ENCODE data around the gene CIB4. TPM values are rescaled to one million over a fixed set of nuclear protein-coding genes. Genes with fewer than 3 reads are reported as not detected.

Gene CIB4
- total and polyA plus RNA-seq, 2 of the 13 experiments (the other 11 are each of a cell fraction or from before 2014, with no cell fraction given) = not detected

DNA sequence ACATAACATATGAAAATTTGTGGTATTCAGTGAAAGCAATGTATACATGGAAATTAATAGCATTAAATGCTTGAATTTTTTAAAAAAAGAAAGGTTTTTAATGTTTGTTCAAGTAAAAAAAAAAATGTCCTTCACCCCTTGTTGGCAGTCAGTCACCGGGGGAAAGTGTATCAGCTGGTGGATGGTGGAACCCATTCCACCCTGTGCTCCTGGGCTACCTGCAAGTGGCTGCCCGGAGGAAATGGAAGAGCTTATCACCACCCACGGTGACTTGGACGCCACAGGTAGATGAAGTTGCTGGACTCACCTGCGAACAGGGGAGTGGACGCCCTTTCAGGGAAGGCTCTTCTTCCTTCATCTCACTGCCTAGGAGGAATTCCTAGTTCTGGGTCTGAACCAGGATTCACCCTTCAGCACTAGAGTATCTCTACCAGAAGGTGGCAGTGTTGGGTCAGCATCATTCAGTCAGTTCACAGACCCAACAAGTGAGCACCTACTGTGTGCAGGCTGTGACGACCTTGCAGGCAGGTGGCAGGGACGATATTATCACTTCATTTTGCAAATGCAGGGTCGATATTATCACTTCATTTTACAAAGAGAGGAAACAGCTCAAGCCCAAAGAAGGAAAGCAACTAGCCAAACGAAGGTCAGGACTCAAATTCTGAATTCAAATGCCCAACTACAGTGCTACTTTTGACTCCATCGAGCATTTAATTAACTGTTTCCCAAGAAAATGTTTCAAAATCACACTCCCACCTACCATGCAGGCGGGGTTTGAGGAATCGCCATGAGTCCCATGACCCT is 35.8 kb downstream of the CIB4 start:
- H3K4me2 ChIP-seq (ENCODE audit: low read depth, low read length) = no peak overlapping the region
- ChIA-PET CTCF (ENCODE audit: low intra/inter-chr PET ratio, low total read pairs) (interaction anchor here (7.6 kb wide), 1 partner anchor 140 kb away, joined by 118 read pairs; no protein-coding TSS in a partner anchor), POLR2A (no interaction called here)
- no peak overlapping the region for H3K27ac ChIP-seq (ENCODE audit: extremely low read length, insufficient read depth, low read length)
- WGBS (ENCODE audit: low lambda C conversion rate) = 18% methylated on average over 13 of the region's 13 CpGs
- H3K36me3 ChIP-seq (replicated peaks in 1 of 2; ENCODE audit: control insufficient read depth in 1 of 2, insufficient read depth in 2 of 2, low read length in 2 of 2) = no peaks in the 10 kb centered on the region
- ATAC-seq = peak; percentile 72
- H3K4me3 ChIP-seq (replicated peaks in 1 of 3; ENCODE audit: insufficient read depth in 1 of 3, low read depth in 2 of 3, low read length in 3 of 3) = no peak overlapping the region
- H3K4me1 ChIP-seq (ENCODE audit: insufficient read depth, low read length) = peaks cover 13% of the 10 kb centered on the region
- H3K9ac ChIP-seq (ENCODE audit: insufficient read depth, low read depth, low read length) = no peak overlapping the region
- no peak overlapping the region for H2AFZ ChIP-seq (ENCODE audit: low read length)
- no TSS peak for BruUV-seq (replicated peaks)
- DNase-seq (ENCODE audit: low spot score) = peak; percentile 60
- no peaks in the 10 kb centered on the region for H4K20me1 ChIP-seq (ENCODE audit: insufficient read depth, low read length)
- H3K79me2 ChIP-seq (ENCODE audit: insufficient read depth, low read length) = no peaks in the 10 kb centered on the region
- peak; percentile 82 for FAIRE-seq
- intact Hi-C loops (cut with micrococcal nuclease; ENCODE audit: unreplicated experiment) = loop anchor here (1.0 kb wide), 1 partner anchor 140 kb away; no protein-coding TSS in a partner anchor
- H3K9me3 ChIP-seq (ENCODE audit: low read length) = peaks cover 4% of the 10 kb centered on the region; the same call in 1 of the 2 replicates
- in situ Hi-C loops (cut with HindIII; ENCODE audit: extremely low pct_ligation_motif_present, low pct_unique_long_range_greater_than_20kb) = no loop called here
- H3K27me3 ChIP-seq (ENCODE audit: control insufficient read depth in 1 of 2, insufficient read depth in 2 of 2, low read length in 2 of 2) = peaks cover 0 to 21% of the 10 kb centered on the region in 2 experiments; a peak in 3 of 5 replicates
- TF ChIP-seq, protein P1, sequence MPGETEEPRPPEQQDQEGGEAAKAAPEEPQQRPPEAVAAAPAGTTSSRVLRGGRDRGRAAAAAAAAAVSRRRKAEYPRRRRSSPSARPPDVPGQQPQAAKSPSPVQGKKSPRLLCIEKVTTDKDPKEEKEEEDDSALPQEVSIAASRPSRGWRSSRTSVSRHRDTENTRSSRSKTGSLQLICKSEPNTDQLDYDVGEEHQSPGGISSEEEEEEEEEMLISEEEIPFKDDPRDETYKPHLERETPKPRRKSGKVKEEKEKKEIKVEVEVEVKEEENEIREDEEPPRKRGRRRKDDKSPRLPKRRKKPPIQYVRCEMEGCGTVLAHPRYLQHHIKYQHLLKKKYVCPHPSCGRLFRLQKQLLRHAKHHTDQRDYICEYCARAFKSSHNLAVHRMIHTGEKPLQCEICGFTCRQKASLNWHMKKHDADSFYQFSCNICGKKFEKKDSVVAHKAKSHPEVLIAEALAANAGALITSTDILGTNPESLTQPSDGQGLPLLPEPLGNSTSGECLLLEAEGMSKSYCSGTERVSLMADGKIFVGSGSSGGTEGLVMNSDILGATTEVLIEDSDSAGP (CRISPR knock-in tag; IDR thresholded peaks at IDR 0.05; ENCODE audit: borderline replicate concordance) = no peak; the same call in 1 of the 2 replicates
- TF ChIP-seq NFATC3 (CRISPR knock-in tag; IDR thresholded peaks at IDR 0.05) (no peak), MIER2 (CRISPR knock-in tag; IDR thresholded peaks at IDR 0.05) (peak; percentile 67), TMF1 (CRISPR knock-in tag; IDR thresholded peaks at IDR 0.05; ENCODE audit: low read depth) (no peak), ZNF777 (CRISPR knock-in tag; IDR thresholded peaks at IDR 0.05) (no peak), ZBTB46 (CRISPR knock-in tag; IDR thresholded peaks at IDR 0.05; ENCODE audit: borderline replicate concordance) (no peak), SSRP1 (CRISPR knock-in tag; IDR thresholded peaks at IDR 0.05) (no peak), ZNF530 (CRISPR knock-in tag; IDR thresholded peaks at IDR 0.05; ENCODE audit: low read depth) (no peak), NFIB (CRISPR knock-in tag; IDR thresholded peaks at IDR 0.05; ENCODE audit: borderline replicate concordance) (no peak), TAF15 (IDR thresholded peaks at IDR 0.05; ENCODE audit: low read depth, low read length, poor library complexity, severe bottlenecking) (no peak), CCDC6 (CRISPR knock-in tag; IDR thresholded peaks at IDR 0.05) (no peak), RXRB (CRISPR knock-in tag; IDR thresholded peaks at IDR 0.05; ENCODE audit: borderline replicate concordance) (0 out of 2 replicates have a peak, but pooled peaks have one; percentile 12)
- TF ChIP-seq, protein P2, sequence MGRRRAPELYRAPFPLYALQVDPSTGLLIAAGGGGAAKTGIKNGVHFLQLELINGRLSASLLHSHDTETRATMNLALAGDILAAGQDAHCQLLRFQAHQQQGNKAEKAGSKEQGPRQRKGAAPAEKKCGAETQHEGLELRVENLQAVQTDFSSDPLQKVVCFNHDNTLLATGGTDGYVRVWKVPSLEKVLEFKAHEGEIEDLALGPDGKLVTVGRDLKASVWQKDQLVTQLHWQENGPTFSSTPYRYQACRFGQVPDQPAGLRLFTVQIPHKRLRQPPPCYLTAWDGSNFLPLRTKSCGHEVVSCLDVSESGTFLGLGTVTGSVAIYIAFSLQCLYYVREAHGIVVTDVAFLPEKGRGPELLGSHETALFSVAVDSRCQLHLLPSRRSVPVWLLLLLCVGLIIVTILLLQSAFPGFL (CRISPR knock-in tag; IDR thresholded peaks at IDR 0.05) = no peak
- TF ChIP-seq, protein P3, sequence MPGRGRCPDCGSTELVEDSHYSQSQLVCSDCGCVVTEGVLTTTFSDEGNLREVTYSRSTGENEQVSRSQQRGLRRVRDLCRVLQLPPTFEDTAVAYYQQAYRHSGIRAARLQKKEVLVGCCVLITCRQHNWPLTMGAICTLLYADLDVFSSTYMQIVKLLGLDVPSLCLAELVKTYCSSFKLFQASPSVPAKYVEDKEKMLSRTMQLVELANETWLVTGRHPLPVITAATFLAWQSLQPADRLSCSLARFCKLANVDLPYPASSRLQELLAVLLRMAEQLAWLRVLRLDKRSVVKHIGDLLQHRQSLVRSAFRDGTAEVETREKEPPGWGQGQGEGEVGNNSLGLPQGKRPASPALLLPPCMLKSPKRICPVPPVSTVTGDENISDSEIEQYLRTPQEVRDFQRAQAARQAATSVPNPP (CRISPR knock-in tag; IDR thresholded peaks at IDR 0.05) = no peak

All from HepG2 (cell line).